MCF 10A (cell line): ENCODE results near the gene TNNI2. TPM values are rescaled to one million over a fixed set of nuclear protein-coding genes. Genes with fewer than 3 reads are reported as not detected.

Experiments
- BruUV-seq: library from RNA; stranded (reverse); fragments of 400-500 nt; replicated peaks from 2 replicates; lab custom pipeline; 2021; lab: Mats Ljungman, UMichigan
- CTCF ChIA-PET: fragments of 300-600 bp; sonication (Branson Sonifier 250); formaldehyde crosslinking; extraction: SDS; loops from one replicate; lab custom pipeline; 2021; ENCODE audit warnings: antibody characterized with exemption, inconsistent platforms; lab: Yijun Ruan, JAX
- POLR2A ChIA-PET: fragments of 300-600, 350-650 bp; sonication (Branson Sonifier 250); formaldehyde crosslinking; extraction: SDS; loops from one replicate; lab custom pipeline; 2020; ENCODE audit warnings: antibody characterized with exemption, inconsistent platforms; lab: Yijun Ruan, JAX
- DNase-seq: peaks from one replicate; pipeline ENCODE4 v3.0.0-alpha.2; 2018; ENCODE audit not compliant: unreplicated experiment
- H3K27ac Mint-ChIP-seq: one replicate; pipeline ENCODE4 v1.8.0; 2022; ENCODE audit warnings: mild to moderate bottlenecking, low read depth, mixed read lengths; ENCODE audit not compliant: unreplicated experiment
- H3K27me3 Mint-ChIP-seq: one replicate; pipeline ENCODE4 v1.8.0; 2022; ENCODE audit warnings: mixed read lengths; ENCODE audit not compliant: insufficient read depth, unreplicated experiment
- H3K36me3 Mint-ChIP-seq: one replicate; pipeline ENCODE4 v1.8.0; 2022; ENCODE audit warnings: mild to moderate bottlenecking, moderate library complexity, mixed read lengths; ENCODE audit not compliant: insufficient read depth, unreplicated experiment
- H3K4me1 Mint-ChIP-seq: one replicate; pipeline ENCODE4 v1.8.0; 2022; ENCODE audit warnings: mixed read lengths; ENCODE audit not compliant: insufficient read depth, unreplicated experiment
- H3K4me3 Mint-ChIP-seq: one replicate; pipeline ENCODE4 v1.8.0; 2022; ENCODE audit warnings: mild to moderate bottlenecking, moderate library complexity, mixed read lengths; ENCODE audit not compliant: unreplicated experiment
- H3K9me3 Mint-ChIP-seq: one replicate; pipeline ENCODE4 v1.8.0; 2022; ENCODE audit warnings: mixed read lengths; ENCODE audit not compliant: unreplicated experiment
- intact Hi-C: fragments of 100-400 bp; cut with micrococcal nuclease; formaldehyde crosslinking; loops from 2 replicates; pipeline ENCODE4 v1.14.1; 2022
- total RNA-seq: library from RNA; stranded (reverse); gene quantifications from 2 replicates; pipeline ENCODE4 v1.2.3, GENCODE V29; 2022
- TF ChIP-seq, protein P1 (sequence below): fragments of 200-600 bp; IDR thresholded peaks from one replicate; pipeline ENCODE4 v1.8.0; 2022; ENCODE audit warnings: antibody characterized with exemption, mild to moderate bottlenecking; ENCODE audit not compliant: unreplicated experiment

TNNI2 gene
- total RNA-seq, 1 experiment from 2014 or later: 77.7 TPM

DNA sequence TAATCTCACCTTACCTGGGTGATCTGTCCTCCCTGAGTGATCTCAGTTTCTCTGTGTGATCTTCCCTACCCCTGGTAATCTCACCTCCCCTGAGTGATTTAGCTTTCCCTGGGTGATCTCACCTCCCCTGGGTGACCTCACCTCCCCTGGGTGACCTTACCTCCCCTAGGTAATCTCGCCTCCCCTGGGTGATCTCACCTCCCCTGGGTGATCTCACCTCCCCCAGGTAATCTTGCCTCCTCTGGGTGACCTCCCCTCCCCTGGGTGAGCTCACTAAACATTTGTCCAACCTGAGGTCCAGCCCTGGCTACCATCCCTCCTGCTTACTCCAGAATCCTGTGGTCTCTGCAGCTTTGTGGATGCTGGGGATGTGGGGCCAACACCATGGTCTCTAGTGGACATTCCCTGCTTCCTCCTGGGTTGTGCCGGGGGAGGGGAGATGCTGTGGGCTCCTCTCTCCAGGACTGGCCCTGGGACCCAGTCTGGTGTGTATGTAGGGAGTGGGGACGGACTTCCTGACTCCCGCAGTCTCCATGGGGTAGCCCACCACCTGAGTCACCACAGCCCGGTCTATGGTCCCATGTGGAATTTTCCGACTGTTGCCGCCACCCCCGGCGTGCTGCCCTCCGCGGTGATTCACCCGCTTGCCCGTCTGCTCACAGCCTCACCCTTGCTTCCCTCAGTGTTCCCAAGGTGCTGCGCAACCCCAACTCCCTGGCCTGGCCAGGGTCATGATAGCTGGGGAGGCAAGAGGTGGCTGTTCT, 24.0 kb downstream of the TNNI2 start:
- Mint-ChIP-seq H3K36me3 (no peaks in the 10 kb centered on the region), H3K27ac (peak overlapping the region; percentile 73), H3K9me3 (no peaks in the 10 kb centered on the region), H3K4me1 (peaks cover 27% of the 10 kb centered on the region), H3K4me3 (peak overlapping the region; percentile 54), H3K27me3 (no peaks in the 10 kb centered on the region)
- CTCF ChIA-PET: interaction anchor here (0.7 to 1.5 kb wide), 8 partner anchors 13 to 329 kb away, joined by 3 to 5 read pairs (median 3); partner anchors contain the start of gene CTSD
- intact Hi-C loops: no loop called here
- TF ChIP-seq, protein P1, sequence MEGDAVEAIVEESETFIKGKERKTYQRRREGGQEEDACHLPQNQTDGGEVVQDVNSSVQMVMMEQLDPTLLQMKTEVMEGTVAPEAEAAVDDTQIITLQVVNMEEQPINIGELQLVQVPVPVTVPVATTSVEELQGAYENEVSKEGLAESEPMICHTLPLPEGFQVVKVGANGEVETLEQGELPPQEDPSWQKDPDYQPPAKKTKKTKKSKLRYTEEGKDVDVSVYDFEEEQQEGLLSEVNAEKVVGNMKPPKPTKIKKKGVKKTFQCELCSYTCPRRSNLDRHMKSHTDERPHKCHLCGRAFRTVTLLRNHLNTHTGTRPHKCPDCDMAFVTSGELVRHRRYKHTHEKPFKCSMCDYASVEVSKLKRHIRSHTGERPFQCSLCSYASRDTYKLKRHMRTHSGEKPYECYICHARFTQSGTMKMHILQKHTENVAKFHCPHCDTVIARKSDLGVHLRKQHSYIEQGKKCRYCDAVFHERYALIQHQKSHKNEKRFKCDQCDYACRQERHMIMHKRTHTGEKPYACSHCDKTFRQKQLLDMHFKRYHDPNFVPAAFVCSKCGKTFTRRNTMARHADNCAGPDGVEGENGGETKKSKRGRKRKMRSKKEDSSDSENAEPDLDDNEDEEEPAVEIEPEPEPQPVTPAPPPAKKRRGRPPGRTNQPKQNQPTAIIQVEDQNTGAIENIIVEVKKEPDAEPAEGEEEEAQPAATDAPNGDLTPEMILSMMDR: no peak
- DNase-seq: peak; percentile 87
- POLR2A ChIA-PET: interaction anchor here (0.9 to 1.7 kb wide), 5 partner anchors 19 to 169 kb away, joined by 3 to 8 read pairs (median 5); partner anchors contain the start of gene SYT8
- no TSS peak for BruUV-seq

DNA sequence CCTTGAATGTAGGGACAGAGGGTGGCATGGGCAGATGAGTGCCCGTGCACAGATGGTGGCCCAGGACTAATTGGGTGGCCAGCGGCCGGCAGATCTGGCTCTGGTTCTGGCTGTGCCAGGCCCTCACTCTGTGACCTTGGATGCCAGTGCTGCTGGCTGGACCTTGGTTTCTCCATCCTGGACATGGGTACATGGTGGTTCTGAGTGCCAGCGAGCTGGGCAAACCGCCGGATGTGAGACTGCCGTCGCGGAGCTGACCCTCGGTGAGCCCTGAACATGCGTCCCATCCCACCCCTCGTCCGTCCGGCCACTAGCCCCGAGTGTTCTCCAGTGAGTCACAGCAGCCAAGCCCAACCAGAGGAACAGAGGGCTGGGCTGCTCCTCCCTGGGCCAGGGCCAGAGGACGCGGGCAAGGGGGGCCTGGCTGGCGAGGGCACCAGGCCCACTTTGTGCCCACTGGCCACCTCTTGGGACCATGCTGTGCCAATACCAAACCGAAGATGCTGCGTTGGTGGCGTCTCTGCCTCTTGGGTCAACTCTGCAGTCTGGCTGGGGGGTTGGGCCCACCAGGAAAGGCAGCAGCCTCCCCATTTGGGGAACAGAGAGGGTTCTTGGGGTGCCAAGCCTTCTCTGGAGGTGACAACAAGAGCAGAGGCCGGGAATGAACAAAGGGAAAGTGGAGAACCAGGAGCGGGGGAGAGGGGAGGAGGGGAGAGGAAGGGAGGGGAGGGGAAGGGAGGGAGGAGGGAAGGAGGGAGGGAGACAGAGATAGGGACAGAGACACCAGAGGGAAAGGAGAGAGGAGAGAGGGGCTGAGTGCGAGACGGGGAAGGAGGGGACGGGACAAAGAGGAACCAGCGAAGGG, 24.8 kb downstream of the TNNI2 start:
- CTCF ChIA-PET: interaction anchor here (1.0 to 1.5 kb wide), 3 partner anchors 31 to 170 kb away, joined by 3 to 5 read pairs (median 3); partner anchors contain the start of gene CTSD

DNA sequence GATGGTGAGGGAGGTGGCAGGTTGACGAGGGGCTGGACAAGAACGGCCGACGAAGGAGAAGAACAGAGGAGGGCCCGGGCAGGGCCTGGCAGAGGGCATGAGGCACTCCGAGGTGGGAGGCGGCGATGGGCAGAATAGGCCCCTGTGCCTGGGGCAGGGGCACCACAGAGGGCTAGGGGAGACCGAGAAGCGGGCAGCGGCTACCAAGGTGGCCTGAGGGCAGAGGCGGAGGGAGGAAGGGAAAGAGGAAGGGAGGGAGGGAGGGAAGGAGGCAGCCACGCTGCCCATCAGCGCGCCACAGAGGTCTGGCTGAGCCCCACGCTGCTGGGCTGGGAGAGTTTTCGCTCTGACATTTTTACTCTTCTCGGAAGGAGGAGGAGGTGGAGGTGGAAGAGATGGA, 25.4 kb downstream of the TNNI2 start:
- BruUV-seq: no TSS peak
- H3K27ac Mint-ChIP-seq: peak overlapping the region; percentile 73
- ChIA-PET CTCF (interaction anchor here (0.6 kb wide), 1 partner anchor 139 kb away, joined by 3 read pairs; no protein-coding TSS in a partner anchor), POLR2A (interaction anchor here (0.5 kb wide), 1 partner anchor 12 kb away, joined by 3 read pairs; no protein-coding TSS in a partner anchor)
- no peaks in the 10 kb centered on the region for H3K36me3 Mint-ChIP-seq
- H3K27me3 Mint-ChIP-seq: no peaks in the 10 kb centered on the region
- TF ChIP-seq, protein P1: no peak
- DNase-seq: no peak
- peaks cover 27% of the 10 kb centered on the region for H3K4me1 Mint-ChIP-seq
- no peaks in the 10 kb centered on the region for H3K9me3 Mint-ChIP-seq
- intact Hi-C loops: no loop called here
- peak overlapping the region; percentile 54 for H3K4me3 Mint-ChIP-seq

More for the DNA sequence above, 24.8 kb downstream of the TNNI2 start:
- TF ChIP-seq, protein P1: no peak
- Mint-ChIP-seq H3K27ac (peak overlapping the region; percentile 73), H3K27me3 (no peaks in the 10 kb centered on the region), H3K36me3 (no peaks in the 10 kb centered on the region), H3K4me1 (peaks cover 27% of the 10 kb centered on the region), H3K9me3 (no peaks in the 10 kb centered on the region), H3K4me3 (peak overlapping the region; percentile 54)
- POLR2A ChIA-PET: interaction anchor here (1.0 to 1.7 kb wide), 4 partner anchors 20 to 170 kb away, joined by 3 to 8 read pairs (median 4); partner anchors contain the start of gene SYT8
- peak; percentile 94 for DNase-seq
- BruUV-seq: no TSS peak
- intact Hi-C loops: no loop called here
